NCI-H1092 (cell line): ENCODE results near the gene SLC6A6.

Source experiments
- DNase-seq: peaks from one replicate; lab custom pipeline; 2025; lab: John Stamatoyannopoulos, UW

Gene SLC6A6

GRCh38 chr3:14488286-14489041, 86.1 kb downstream of the SLC6A6 start:
- no peak for DNase-seq

- no peak for DNase-seq
Observed at GRCh38 chr3:14489641-14490040, 87.2 kb downstream of the SLC6A6 start.

DNA sequence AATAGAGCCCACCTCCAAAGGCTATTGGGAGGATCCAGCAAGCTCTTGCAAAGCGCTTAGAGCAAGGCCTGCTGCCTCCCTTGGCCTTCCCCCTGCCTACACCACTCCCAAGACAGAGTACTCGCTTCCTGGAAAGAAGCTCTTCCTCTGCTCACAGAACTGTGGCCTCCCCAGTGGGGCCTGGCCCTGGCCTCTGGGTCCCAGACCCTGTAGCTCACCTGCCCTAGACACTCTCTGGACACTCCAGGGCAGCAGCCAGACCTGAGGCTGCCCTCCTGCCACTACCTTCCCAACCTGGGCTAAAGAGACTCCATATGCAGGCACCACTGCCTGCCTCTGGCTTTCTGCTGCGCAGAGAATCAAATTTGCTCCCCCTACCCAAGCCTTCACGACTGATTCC, 87.8 kb downstream of the SLC6A6 start:
- no peak for DNase-seq

GRCh38 chr3:14490831-14491230, 88.4 kb downstream of the SLC6A6 start:
- no peak for DNase-seq

DNA sequence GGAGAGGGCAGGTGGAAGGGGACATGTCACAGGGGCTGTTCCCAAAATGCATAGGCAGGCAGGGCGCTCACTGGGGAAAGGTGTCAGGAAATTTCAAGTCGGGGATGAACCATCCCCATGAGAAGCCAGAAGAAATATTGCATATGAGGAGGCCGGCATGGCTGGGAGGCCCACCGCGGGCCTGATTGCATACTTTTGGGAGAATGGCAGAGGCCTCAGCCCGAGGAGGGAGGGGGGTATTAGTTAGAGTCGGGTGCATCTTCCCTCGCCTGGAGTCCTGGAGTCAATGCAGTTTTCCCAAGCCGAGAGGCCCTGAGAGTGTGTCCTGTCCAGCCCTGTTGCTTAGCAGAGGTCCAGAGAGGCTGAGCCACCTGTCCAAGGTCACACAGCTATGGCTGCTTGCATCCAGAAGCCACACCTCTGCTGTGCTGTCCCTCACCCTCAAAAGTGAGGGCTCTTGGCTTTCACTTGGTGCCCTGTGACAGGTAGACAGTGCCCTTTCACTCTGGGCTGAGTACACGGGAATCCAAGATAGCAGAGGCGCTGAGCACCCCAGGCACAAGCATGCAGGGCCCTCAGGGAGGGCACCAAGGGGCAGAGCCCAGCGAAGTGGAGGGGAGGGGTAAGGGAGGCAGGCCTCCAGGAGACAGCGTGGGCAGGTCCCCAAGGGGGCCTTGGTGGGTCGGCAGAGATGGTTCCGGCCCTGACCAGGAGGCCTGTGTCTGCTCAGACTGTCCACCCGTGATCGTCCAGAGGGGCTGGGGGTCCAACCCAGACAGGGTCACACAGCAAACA, 89.2 kb downstream of the SLC6A6 start:
- DNase-seq: no peak

DNA sequence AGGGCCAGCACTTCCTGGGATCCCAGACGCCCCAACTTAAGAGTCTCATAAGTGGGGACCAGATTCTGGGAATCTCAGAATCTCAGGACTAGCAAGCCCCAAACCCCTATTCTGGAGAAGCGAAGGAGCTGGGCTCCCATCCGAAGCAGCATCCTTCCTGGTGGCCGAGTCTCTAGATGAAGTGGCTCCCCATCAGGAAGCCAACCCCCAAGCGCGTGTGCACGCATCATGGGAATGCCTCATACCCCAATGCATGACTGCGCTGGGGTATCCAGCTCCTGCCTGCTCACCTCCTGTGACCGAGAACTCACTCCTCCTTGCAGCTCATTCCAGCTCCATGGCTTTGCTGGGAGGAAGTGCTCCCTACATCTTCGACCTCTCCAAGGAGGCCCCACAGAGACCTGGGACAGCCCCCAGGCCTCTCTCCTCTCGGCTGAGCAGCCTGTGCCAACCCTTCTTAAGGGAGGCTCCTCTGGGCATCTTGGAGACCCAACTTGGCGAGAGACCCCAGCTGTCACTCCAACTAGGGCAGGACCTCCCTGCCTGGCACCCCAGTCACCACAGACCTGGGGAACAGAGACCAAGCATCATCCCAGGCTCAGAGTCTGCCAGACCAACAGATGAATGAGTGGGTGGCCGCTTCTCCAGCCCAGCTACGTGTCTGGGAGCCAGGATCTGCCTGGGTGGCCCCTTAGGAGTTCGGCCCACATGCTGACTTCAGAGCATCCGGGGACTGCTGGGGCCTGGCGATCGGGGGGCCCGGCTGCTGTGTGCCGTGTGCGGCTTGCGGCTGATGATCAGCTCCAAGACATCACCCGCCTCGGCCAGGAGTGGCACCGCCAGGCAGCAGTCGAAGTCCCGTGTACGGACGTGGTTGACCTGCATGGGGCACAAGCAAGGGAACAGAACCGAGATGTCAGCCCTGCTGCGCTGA, 90.8 kb downstream of the SLC6A6 start:
- no peak for DNase-seq

GRCh38 chr3:14494279-14494972, 92.0 kb downstream of the SLC6A6 start:
- no peak for DNase-seq

- no peak for DNase-seq
Observed at GRCh38 chr3:14494973-14495300, 92.5 kb downstream of the SLC6A6 start.

DNA sequence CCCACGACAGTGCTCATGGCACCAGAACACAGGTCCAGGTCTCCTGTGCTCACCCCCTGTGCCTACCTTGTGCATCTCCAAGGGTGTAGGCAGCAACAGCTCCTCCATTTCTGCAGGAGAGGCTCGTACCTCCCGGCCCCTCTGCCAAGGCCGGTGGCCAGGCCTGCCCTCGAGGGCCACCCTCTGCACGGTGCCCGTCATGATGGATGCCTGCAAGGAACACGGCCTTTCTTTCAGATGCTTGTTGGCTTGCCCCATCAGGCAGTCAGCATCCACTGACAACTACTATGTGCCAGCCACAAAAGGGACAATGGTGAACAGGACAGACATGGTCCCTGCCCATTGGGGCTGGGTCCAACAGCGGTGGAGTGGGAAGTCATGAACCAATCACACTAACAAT, 93.9 kb downstream of the SLC6A6 start:
- no peak for DNase-seq

- DNase-seq: no peak
Observed at GRCh38 chr3:14497321-14497720, 94.9 kb downstream of the SLC6A6 start.

DNA sequence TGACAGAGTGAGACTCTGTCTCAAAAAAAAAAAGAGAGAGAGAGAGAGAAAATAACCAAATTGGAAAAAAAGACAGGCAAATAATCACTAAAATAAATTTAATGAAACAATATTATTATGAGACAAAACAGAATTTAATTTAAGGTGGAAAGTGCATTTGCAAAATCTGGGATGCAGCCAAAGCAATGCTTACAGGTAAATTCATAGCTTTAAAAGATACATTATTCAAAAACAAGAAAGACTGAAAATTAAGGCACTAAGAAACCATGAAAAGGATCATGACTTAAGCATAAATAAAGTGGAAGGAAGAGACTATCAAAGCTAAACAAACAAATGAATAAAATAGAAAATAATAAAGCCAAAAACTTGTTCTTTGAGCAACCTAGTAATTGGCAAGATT, 100.1 kb downstream of the SLC6A6 start:
- DNase-seq: no peak

- DNase-seq: no peak
Observed at GRCh38 chr3:14503033-14503705, 100.8 kb downstream of the SLC6A6 start.

GRCh38 chr3:14503706-14504065, 101.3 kb downstream of the SLC6A6 start:
- DNase-seq: no peak

- no peak for DNase-seq
Observed at GRCh38 chr3:14505001-14505802, 102.8 kb downstream of the SLC6A6 start.

GRCh38 chr3:14505803-14506500, 103.5 kb downstream of the SLC6A6 start:
- no peak for DNase-seq

DNA sequence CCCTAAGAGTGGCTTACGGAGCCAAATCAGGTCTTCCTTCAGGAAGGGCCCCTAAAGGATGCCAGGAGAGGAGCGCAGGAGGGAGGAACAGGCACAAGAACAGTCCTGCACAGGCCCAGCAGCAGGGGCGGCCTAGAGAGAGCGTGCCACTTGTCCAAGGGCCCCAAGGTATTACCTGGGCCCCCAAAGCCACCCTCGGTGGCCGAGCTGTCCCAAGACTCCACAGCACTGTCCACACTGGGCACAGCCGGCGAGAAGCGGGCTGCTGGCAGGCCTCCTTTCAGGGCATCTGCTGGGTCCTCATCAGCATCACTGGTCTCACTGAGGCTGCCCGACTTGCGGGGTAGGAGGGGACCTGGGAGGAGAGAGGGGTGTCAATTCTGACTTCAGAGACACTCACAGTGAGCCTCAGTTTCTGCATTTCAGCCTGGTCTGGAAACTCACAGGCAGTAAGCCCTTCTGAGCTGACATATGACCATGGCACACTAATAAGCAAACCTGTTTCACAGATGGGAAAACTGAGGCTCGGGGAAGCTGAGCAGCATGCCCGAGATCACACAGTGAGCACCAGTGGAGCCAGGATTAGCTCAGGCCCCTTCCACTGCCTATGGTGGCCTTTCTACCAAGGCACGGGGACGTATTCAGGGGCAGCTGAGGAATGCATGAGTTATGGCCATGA, 104.4 kb downstream of the SLC6A6 start:
- no peak for DNase-seq

- peak; percentile 3 for DNase-seq
Observed at GRCh38 chr3:14507305-14507741, 104.9 kb downstream of the SLC6A6 start.

DNA sequence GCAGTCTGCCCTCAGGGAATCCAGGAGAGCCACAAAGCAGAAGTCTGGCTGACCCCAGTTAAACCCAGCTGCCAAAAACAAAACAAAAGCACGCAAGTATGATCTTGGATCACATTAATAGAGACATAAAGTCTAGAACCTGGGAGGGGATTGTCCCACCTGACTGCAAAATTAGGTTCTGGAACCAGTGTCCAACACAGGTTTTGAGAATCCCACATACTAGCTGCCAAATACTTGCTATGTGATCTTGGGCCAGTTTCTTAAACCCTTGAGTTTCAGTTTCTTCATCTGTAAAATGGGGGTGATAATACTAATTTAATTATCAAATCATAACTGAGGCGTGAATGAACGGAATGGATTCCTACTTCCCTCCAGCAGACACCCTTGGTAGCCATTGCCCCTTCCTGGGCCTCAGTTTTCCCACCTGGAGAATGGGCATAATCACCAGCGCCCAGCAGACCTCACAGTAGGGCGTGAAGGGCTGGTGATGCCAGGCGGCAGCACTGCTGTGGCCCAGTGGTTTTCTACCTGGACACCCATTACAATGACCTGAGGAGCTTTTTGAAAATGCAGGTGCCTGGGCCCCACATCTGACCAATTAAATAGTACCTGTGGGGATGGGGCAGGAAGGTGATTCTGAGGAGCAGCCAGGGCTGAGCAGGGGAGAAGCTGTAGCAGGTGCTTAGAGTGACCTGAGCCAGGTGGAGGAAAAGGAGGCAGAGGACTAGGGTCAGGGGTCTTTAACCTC, 105.5 kb downstream of the SLC6A6 start:
- DNase-seq: no peak

DNA sequence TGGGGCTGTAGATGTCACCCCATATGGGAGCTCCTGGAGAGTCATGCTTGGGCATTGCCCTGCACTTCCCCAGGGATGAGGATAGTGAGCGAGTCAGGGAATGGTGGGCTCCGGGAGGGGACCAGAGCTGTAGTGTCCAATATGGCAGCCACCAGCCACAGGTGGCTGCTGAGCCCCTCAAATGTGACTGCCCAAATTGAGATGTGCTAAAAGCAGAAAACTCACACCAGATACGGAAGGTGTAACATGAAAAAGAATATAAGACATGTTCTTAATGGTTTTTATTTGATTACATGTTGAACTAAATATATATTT, 106.1 kb downstream of the SLC6A6 start:
- no peak for DNase-seq
